Tibial artery (tissue), 4 donors: ENCODE data around the gene GLRA3.
"Not testable (repeated sequence)": the region's sequence is repeated elsewhere in the genome, so short reads cannot be mapped to it uniquely, and the experiment has no call there.

Experiments used
- DNase-seq, 2 donors: peaks; one replicate each; pipeline ENCODE4 v3.0.0-alpha.2; 2019
- H3K27ac ChIP-seq, 2 donors: fragments of 200-600 bp; sonication (generic) in 1 of 2; 1 replicate in 1 of 2; 2 replicates in 1 of 2; pipeline ENCODE4 v1.5.1; 2018 to 2019; ENCODE audit warnings: mild to moderate bottlenecking in 1 of 2
- H3K27me3 ChIP-seq, 2 donors: fragments of 200-600 bp; sonication (generic) in 1 of 2; one replicate each; pipeline versions ENCODE4 v1.5.1 to v1.6.0; 2016 to 2019
- H3K36me3 ChIP-seq, 3 donors: fragments of 200-600 bp; sonication (generic) in 2 of 3; one replicate each; pipeline ENCODE4 v1.5.1; 2016 to 2019; ENCODE audit warnings: mild to moderate bottlenecking in 2 of 3
- H3K4me1 ChIP-seq, 4 donors: fragments of 200-600 bp; sonication (generic) in 2 of 4; 1 replicate in 3 of 4; 2 replicates in 1 of 4; pipeline ENCODE4 v1.5.1; 2016 to 2019
- H3K4me3 ChIP-seq, 2 donors: fragments of 200-600 bp; sonication (generic) in 1 of 2; 1 replicate in 1 of 2; 2 replicates in 1 of 2; pipeline ENCODE4 v1.5.1; 2018 to 2019; ENCODE audit warnings: mild to moderate bottlenecking in 2 of 2
- H3K9me3 ChIP-seq, 3 donors: fragments of 200-600 bp; sonication (generic) in 1 of 3; one replicate each; pipeline ENCODE4 v1.5.1; 2016 to 2019
- intact Hi-C: fragments of 100-400 bp; cut with DNase I; formaldehyde crosslinking; loops from one replicate; pipeline ENCODE4 v1.15.0; 2023; ENCODE audit warnings: low total_unique reads
- TF ChIP-seq, protein P1 (sequence below), 2 experiments: fragments of 200-600 bp in 1 of 2; fragments of 450-650 bp in 1 of 2; IDR thresholded peaks; one replicate each; pipeline ENCODE4 v1.5.1; 2017 to 2019; ENCODE audit warnings: antibody characterized with exemption in 2 of 2, mild to moderate bottlenecking in 1 of 2, moderate library complexity in 1 of 2

The GLRA3 gene

DNA sequence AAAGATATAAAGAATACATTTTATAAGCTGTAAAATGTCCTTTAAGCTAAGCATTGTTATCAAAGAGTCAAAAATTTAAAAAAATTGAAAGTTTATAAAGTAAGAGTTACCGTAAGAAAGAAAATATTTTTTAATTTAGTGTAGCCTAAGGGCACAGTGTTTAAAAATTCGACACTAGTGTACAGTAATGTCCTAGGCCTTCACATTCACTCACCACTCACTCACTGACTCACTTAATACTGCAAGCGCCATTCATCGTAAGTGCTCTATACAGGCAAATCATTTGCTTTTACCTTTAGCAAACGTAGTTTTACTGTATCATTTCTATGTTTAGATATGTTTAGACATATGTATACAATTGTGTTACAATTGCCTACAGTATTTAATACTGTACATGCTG, 20.2 kb downstream of the GLRA3 start:
- TF ChIP-seq, protein P1, sequence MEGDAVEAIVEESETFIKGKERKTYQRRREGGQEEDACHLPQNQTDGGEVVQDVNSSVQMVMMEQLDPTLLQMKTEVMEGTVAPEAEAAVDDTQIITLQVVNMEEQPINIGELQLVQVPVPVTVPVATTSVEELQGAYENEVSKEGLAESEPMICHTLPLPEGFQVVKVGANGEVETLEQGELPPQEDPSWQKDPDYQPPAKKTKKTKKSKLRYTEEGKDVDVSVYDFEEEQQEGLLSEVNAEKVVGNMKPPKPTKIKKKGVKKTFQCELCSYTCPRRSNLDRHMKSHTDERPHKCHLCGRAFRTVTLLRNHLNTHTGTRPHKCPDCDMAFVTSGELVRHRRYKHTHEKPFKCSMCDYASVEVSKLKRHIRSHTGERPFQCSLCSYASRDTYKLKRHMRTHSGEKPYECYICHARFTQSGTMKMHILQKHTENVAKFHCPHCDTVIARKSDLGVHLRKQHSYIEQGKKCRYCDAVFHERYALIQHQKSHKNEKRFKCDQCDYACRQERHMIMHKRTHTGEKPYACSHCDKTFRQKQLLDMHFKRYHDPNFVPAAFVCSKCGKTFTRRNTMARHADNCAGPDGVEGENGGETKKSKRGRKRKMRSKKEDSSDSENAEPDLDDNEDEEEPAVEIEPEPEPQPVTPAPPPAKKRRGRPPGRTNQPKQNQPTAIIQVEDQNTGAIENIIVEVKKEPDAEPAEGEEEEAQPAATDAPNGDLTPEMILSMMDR (IDR thresholded peaks at IDR 0.05): no peak
- intact Hi-C loops: no loop called here

DNA sequence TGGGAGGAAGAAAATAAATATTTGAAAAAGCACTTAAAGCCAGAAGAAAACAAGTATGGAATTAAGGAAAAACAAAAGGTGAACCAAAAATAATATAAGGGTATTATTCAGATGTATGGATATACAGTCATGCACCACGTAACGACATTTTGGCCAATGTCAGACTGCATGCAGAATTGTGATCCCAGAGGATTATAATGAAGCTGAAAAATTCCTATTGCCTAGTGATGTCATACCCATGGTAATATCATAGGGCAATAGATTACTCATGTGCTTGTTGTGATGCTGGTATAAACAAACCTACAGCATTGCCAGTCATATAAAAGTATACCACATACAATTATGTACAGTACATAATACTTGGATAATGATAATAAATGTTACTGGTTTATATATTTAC, 20.9 kb downstream of the GLRA3 start:
- H3K36me3 ChIP-seq: no peaks in the 10 kb centered on the region
- no peak for DNase-seq
- intact Hi-C loops: no loop called here
- no peak overlapping the region for H3K27ac ChIP-seq
- H3K4me3 ChIP-seq: no peak overlapping the region
- TF ChIP-seq, protein P1 (IDR thresholded peaks at IDR 0.05): no peak
- H3K27me3 ChIP-seq: no peaks in the 10 kb centered on the region
- no peaks in the 10 kb centered on the region for H3K4me1 ChIP-seq
- H3K9me3 ChIP-seq: no peaks in the 10 kb centered on the region

More for the DNA sequence above, 20.2 kb downstream of the GLRA3 start:
- DNase-seq: no peak
- no peak overlapping the region for H3K4me3 ChIP-seq
- no peaks in the 10 kb centered on the region for H3K36me3 ChIP-seq
- H3K27me3 ChIP-seq: no peaks in the 10 kb centered on the region
- peaks cover 0 to under 1% (median 0%) of the 10 kb centered on the region in 3 donors for H3K9me3 ChIP-seq
- no peak overlapping the region for H3K27ac ChIP-seq
- H3K4me1 ChIP-seq: no peaks in the 10 kb centered on the region

DNA sequence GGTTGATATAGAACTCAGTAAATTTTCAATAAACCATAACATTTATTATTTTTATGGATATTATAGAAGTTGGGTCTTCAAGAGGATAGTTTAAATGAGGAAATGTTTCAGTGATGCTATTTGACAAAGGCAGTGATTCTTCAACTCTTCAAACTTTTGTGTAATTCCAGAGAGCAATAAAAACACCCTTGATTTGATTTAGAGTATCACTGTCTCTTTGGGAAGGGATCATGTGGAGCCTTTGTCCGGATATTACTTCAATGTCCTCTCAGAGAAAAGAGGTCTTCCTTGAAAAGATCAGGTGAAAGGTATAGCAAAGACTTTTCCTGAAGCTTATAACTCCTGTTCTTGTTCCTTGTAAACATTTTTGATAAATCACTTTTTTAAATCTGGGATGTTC, 23.3 kb downstream of the GLRA3 start:
- H3K4me1 ChIP-seq: no peaks in the 10 kb centered on the region
- TF ChIP-seq, protein P1 (IDR thresholded peaks at IDR 0.05): no peak
- H3K27me3 ChIP-seq: no peaks in the 10 kb centered on the region
- no peak for DNase-seq
- no peaks in the 10 kb centered on the region for H3K9me3 ChIP-seq
- no peak overlapping the region for H3K4me3 ChIP-seq
- H3K36me3 ChIP-seq: no peaks in the 10 kb centered on the region
- no peak overlapping the region for H3K27ac ChIP-seq
- intact Hi-C loops: no loop called here

DNA sequence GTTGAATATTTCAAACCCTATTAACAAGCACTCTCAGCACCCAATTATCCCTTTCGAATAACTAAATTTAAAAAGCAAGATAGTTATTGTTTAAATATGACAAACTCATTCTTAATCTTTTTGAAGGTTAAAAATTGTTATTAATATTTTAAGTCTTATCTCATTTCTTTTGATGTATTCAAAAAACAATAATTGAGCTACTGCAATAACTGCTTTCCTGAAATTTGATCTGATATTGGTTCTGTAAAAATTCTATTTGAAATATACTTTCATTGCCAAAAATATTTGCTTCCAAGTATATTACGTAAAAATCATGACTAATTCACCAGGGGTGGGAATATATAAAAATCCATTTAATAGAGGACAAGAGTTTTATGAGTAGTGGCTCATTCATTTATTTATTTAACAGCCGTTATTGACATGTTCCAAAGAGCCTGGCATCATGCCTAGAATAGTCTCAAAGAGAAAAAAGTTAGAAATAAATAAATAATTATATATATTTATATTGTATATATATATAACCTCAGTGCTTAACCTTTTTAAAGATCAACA, 34.4 kb downstream of the GLRA3 start:
- no peaks in the 10 kb centered on the region for H3K27me3 ChIP-seq
- TF ChIP-seq, protein P1 (IDR thresholded peaks at IDR 0.05): no peak
- H3K4me3 ChIP-seq: no peak overlapping the region
- no peaks in the 10 kb centered on the region for H3K9me3 ChIP-seq
- no peaks in the 10 kb centered on the region for H3K36me3 ChIP-seq
- intact Hi-C loops: no loop called here
- no peaks in the 10 kb centered on the region for H3K4me1 ChIP-seq
- no peak for DNase-seq
- H3K27ac ChIP-seq: no peak overlapping the region

DNA sequence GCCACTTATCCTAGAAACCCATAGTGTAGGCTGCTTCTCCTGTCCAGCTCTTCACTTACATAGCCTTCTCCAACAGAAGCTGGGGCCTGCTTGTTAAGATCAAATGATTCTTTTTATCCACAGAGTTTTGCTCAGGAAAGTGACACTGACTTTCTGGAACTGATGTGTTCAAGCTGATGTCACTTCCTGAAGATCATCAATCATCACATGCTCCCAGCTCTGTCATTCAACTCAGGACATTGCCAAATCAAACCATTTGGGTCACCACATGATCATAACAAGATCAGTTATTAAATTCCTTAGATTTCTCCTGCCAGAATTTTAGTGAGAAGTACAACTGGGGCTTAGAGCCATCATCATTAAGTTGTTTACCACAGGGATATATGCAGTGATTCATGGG, 39.4 kb downstream of the GLRA3 start:
- intact Hi-C loops: no loop called here
- TF ChIP-seq, protein P1 (IDR thresholded peaks at IDR 0.05): no peak

DNA sequence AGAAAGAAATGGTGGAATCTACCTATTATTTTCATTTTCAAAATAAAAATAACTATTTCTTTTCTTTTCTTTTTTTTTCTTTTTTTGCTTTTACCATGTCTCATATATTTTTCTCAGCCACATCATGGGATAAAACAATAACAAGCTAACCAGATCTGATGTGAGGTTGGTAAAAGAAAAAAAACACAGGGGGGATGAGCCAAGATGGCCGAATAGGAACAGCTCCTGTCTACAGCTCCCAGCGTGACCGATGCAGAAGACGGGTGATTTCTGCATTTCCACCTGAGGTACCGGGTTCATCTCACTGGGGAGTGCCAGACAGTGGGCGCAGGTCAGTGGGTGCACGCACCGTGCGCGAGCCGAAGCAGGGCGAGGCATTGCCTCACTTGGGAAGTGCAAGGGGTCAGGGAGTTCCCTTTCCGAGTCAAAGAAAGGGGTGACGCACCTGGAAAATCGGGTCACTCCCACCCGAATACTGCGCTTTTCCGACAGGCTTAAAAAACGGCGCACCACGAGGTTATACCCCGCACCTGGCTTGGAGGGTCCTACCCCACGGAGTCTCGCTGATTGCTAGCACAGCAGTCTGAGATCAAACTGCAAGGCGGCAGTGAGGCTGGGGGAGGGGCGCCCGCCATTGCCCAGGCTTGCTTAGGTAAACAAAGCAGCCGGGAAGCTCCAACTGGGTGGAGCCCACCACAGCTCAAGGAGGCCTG, 50.6 kb downstream of the GLRA3 start:
- H3K9me3 ChIP-seq, H3K27me3 ChIP-seq, H3K27ac ChIP-seq, H3K4me1 ChIP-seq, DNase-seq, intact Hi-C loops, H3K36me3 ChIP-seq, H3K4me3 ChIP-seq: not testable (repeated sequence)

More for the DNA sequence above, 39.4 kb downstream of the GLRA3 start:
- no peak overlapping the region for H3K27ac ChIP-seq
- H3K9me3 ChIP-seq: no peaks in the 10 kb centered on the region
- no peaks in the 10 kb centered on the region for H3K27me3 ChIP-seq
- H3K4me1 ChIP-seq: no peaks in the 10 kb centered on the region
- H3K4me3 ChIP-seq: no peak overlapping the region
- no peak for DNase-seq
- no peaks in the 10 kb centered on the region for H3K36me3 ChIP-seq
